DMS153 (cell line): Measurements from ENCODE around the gene LRRC8D.
"Not testable (repeated sequence)": the region's sequence is repeated elsewhere in the genome, so short reads cannot be mapped to it uniquely, and the experiment has no call there.

ENCODE experiments used
- DNase-seq: peaks from one replicate; lab custom pipeline; 2025; lab: John Stamatoyannopoulos, UW

LRRC8D gene

GRCh38 chr1:89962024-89962741 lies 141.4 kb downstream of the LRRC8D start:
- no peak for DNase-seq

GRCh38 chr1:89962742-89963075 lies 141.9 kb downstream of the LRRC8D start:
- no peak for DNase-seq

GRCh38 chr1:89965193-89965768 lies 144.4 kb downstream of the LRRC8D start:
- no peak for DNase-seq

- no peak for DNase-seq
Measured at GRCh38 chr1:89966656-89967055, 145.8 kb downstream of the LRRC8D start.

GRCh38 chr1:89971600-89971999 lies 150.8 kb downstream of the LRRC8D start:
- DNase-seq = no peak

- no peak for DNase-seq
Measured at GRCh38 chr1:89972024-89972423, 151.2 kb downstream of the LRRC8D start.

- DNase-seq = no peak
Measured at GRCh38 chr1:89973471-89974127, 152.8 kb downstream of the LRRC8D start.

- DNase-seq = no peak
Measured at GRCh38 chr1:89974256-89974655, 153.4 kb downstream of the LRRC8D start.

GRCh38 chr1:89974696-89975470 lies 154.1 kb downstream of the LRRC8D start:
- DNase-seq = no peak

- DNase-seq = no peak
Measured at GRCh38 chr1:89975540-89976125, 154.8 kb downstream of the LRRC8D start.

GRCh38 chr1:89978755-89979154 lies 157.9 kb downstream of the LRRC8D start:
- no peak for DNase-seq

- peak; percentile 70 for DNase-seq
Measured at GRCh38 chr1:89980605-89981004, 159.8 kb downstream of the LRRC8D start.

GRCh38 chr1:89982846-89983245 lies 162.0 kb downstream of the LRRC8D start:
- not testable (repeated sequence) for DNase-seq

- DNase-seq = not testable (repeated sequence)
Measured at GRCh38 chr1:89984564-89985116, 163.8 kb downstream of the LRRC8D start.

GRCh38 chr1:89986020-89986419 lies 165.2 kb downstream of the LRRC8D start:
- peak; percentile 62 for DNase-seq
